ENCODE measurements around the gene PRRT4. TPM values are rescaled to one million over a fixed set of nuclear protein-coding genes. Genes with fewer than 3 reads are reported as not detected.

Gene PRRT4
- total RNA-seq, 1 experiment from 2014 or later, result 0.24 TPM

GRCh38 chr7:128385988-128386925 is 24.8 kb upstream of the PRRT4 start:
- no CpG with 5 or more reads among the region's 4 CpGs for WGBS (ENCODE audit: extremely low coverage, insufficient read length, low lambda C conversion rate)
- Histone ChIP-seq H2AFZ (ENCODE audit: low read length) (no peak overlapping the region), H2BK120ac (ENCODE audit: low read depth, low read length, poor library complexity, severe bottlenecking) (no peak overlapping the region), H4K91ac (ENCODE audit: insufficient read length, low read depth, low read length) (no peak overlapping the region), H2AK5ac (ENCODE audit: insufficient read length, low read length) (no peak overlapping the region), H2BK5ac (ENCODE audit: insufficient read length, low read length) (no peak overlapping the region), H3T11ph (ENCODE audit: low read length) (no peak overlapping the region), H3K56ac (ENCODE audit: insufficient read length, low read depth, low read length) (no peak overlapping the region), H3K9me3 (ENCODE audit: control insufficient read depth, low read depth, low read length) (no peaks in the 10 kb centered on the region), H3K27ac (ENCODE audit: insufficient read length, low read depth, low read length) (no peak overlapping the region), H4K5ac (ENCODE audit: insufficient read length, low read depth, low read length) (no peak overlapping the region), H3K4ac (ENCODE audit: low read depth, low read length) (no peak overlapping the region), H3K18ac (ENCODE audit: insufficient read length, low read depth, low read length) (no peak overlapping the region), H3K4me1 (ENCODE audit: insufficient read depth, low read length) (no peaks in the 10 kb centered on the region), H3K14ac (ENCODE audit: insufficient read depth, low read length) (no peak overlapping the region), H3K9ac (ENCODE audit: extremely low read depth, insufficient read length, low read length) (no peak overlapping the region), H4K20me1 (ENCODE audit: control insufficient read depth, insufficient read depth, insufficient read length) (peaks cover 2% of the 10 kb centered on the region), H3K23me2 (ENCODE audit: insufficient read length, low read depth, low read length, poor library complexity, severe bottlenecking) (no peaks in the 10 kb centered on the region), H3K27me3 (ENCODE audit: insufficient read depth, low read length) (no peaks in the 10 kb centered on the region; the same call in 1 of the 2 replicates), H3K79me1 (ENCODE audit: insufficient read depth, low read depth, low read length, poor library complexity, severe bottlenecking) (no peaks in the 10 kb centered on the region), H2BK20ac (ENCODE audit: low read depth, low read length, poor library complexity, severe bottlenecking) (no peak overlapping the region), H4K8ac (replicated peaks; ENCODE audit: insufficient read length, low read depth, low read length) (no peak overlapping the region), H2BK15ac (ENCODE audit: low read depth, low read length) (no peak overlapping the region), H3K79me2 (ENCODE audit: insufficient read depth, low read length) (no peaks in the 10 kb centered on the region), H2BK12ac (ENCODE audit: insufficient read length, low read depth, low read length) (no peak overlapping the region), H3K4me2 (ENCODE audit: insufficient read depth, insufficient read length, low read length) (no peak overlapping the region), H3K23ac (ENCODE audit: insufficient read length, low read depth, low read length) (no peak overlapping the region)
- no peaks in the 10 kb centered on the region for H3K36me3 Mint-ChIP-seq (ENCODE audit: insufficient read depth in 1 of 3, low read depth in 3 of 3)
- H3K4me1 Mint-ChIP-seq, result peaks cover 37 to 50% of the 10 kb centered on the region in 2 experiments
- H3K27ac Mint-ChIP-seq, result peak overlapping the region in 1 of 3 experiments; percentile 23; a peak in 1 of 7 replicates
- H3K9me3 Mint-ChIP-seq, result no peaks in the 10 kb centered on the region
- H3K4me3 Mint-ChIP-seq, result no peak overlapping the region
- peaks cover 26% of the 10 kb centered on the region for H3K27me3 Mint-ChIP-seq (ENCODE audit: low read depth)
- DNase-seq, result no peak
- no peak for TF ChIP-seq CTCF (conservative IDR thresholded peaks at IDR 0.05)

Data from H9 (cell line).